Activated naive CD4-positive, alpha-beta T cell treated with anti-CD3 and anti-CD28 coated beads for 36 hours (primary cell): ENCODE measurements around the gene SPATA3. TPM values are rescaled to one million over a fixed set of nuclear protein-coding genes. Genes with fewer than 3 reads are reported as not detected.

Source experiments
- CTCF ChIA-PET: fragments of 350-600 bp; sonication (Branson Sonifier 250); formaldehyde crosslinking; loops from one replicate; lab custom pipeline; 2021; ENCODE audit warnings: antibody characterized with exemption; lab: Charles Lee
- DNase-seq: peaks from one replicate; pipeline ENCODE4 v3.0.0-alpha.2; 2020
- H3K27ac Mint-ChIP-seq: one replicate; pipeline ENCODE4 v1.8.0; 2021; ENCODE audit warnings: mild to moderate bottlenecking, mixed read lengths
- H3K27me3 Mint-ChIP-seq: one replicate; pipeline ENCODE4 v1.8.0; 2021; ENCODE audit warnings: low read depth, mixed read lengths
- H3K36me3 Mint-ChIP-seq: one replicate; pipeline ENCODE4 v1.8.0; 2021; ENCODE audit warnings: low read depth, mixed read lengths
- H3K4me1 Mint-ChIP-seq: one replicate; pipeline ENCODE4 v1.8.0; 2021; ENCODE audit warnings: low read depth, mixed read lengths
- H3K4me3 Mint-ChIP-seq: one replicate; pipeline ENCODE4 v1.8.0; 2021; ENCODE audit warnings: mild to moderate bottlenecking, moderate library complexity, mixed read lengths
- H3K9me3 Mint-ChIP-seq: one replicate; pipeline ENCODE4 v1.8.0; 2021; ENCODE audit warnings: mixed read lengths
- intact Hi-C: fragments of 100-400 bp; cut with micrococcal nuclease; formaldehyde crosslinking; loops from one replicate; pipeline ENCODE4 v1.15.1; 2023
- total RNA-seq, 2 experiments: library from RNA; stranded (reverse); gene quantifications; one replicate each; pipeline ENCODE4 v1.2.3, GENCODE V29; 2021

The SPATA3 gene
- total RNA-seq, 2 experiments from 2014 or later = not detected

- no peaks in the 10 kb centered on the region for H3K9me3 Mint-ChIP-seq
- no peaks in the 10 kb centered on the region for H3K4me1 Mint-ChIP-seq
- no peaks in the 10 kb centered on the region for H3K36me3 Mint-ChIP-seq
- CTCF ChIA-PET = interaction anchor here (1.9 kb wide), 1 partner anchor 16 kb away, joined by 7 read pairs; no protein-coding TSS in a partner anchor
- no peak for DNase-seq
- no peak overlapping the region for H3K27ac Mint-ChIP-seq
- peaks cover 60% of the 10 kb centered on the region for H3K27me3 Mint-ChIP-seq
- peak overlapping the region; percentile 12 for H3K4me3 Mint-ChIP-seq
- intact Hi-C loops = no loop called here
These were observed 40.7 kb downstream of the SPATA3 start for GRCh38 chr2:231036578-231037106.

- no peaks in the 10 kb centered on the region for H3K4me1 Mint-ChIP-seq
- no peak for DNase-seq
- H3K27me3 Mint-ChIP-seq = peaks cover 63% of the 10 kb centered on the region
- intact Hi-C loops = no loop called here
- no peaks in the 10 kb centered on the region for H3K9me3 Mint-ChIP-seq
- no peaks in the 10 kb centered on the region for H3K36me3 Mint-ChIP-seq
- CTCF ChIA-PET = interaction anchor here (1.9 kb wide), 1 partner anchor 16 kb away, joined by 7 read pairs; no protein-coding TSS in a partner anchor
- peak within 1 kb of the TSS; percentile 42 for H3K4me3 Mint-ChIP-seq
- no peak within 1 kb of the TSS for H3K27ac Mint-ChIP-seq
These were observed 41.3 kb downstream of the SPATA3 start, which contains the start of gene C2orf72 for GRCh38 chr2:231037202-231037730. Gene C2orf72, plus strand, starts transcription at chr2:231037523. Its CDS starts 43 bp downstream, at chr2:231037566.

- Mint-ChIP-seq H3K27me3 (peaks cover 60% of the 10 kb centered on the region), H3K36me3 (no peaks in the 10 kb centered on the region), H3K27ac (no peak overlapping the region), H3K4me3 (peak overlapping the region; percentile 36), H3K9me3 (no peaks in the 10 kb centered on the region), H3K4me1 (no peaks in the 10 kb centered on the region)
- CTCF ChIA-PET = interaction anchor here (1.0 kb wide), 1 partner anchor 15 kb away, joined by 3 read pairs; no protein-coding TSS in a partner anchor
- DNase-seq = no peak
- intact Hi-C loops = no loop called here
These were observed 42.0 kb downstream of the SPATA3 start for GRCh38 chr2:231037731-231038482.

- Mint-ChIP-seq H3K4me1 (no peaks in the 10 kb centered on the region), H3K4me3 (peak overlapping the region; percentile 36), H3K27ac (no peak overlapping the region), H3K36me3 (no peaks in the 10 kb centered on the region), H3K27me3 (peaks cover 54% of the 10 kb centered on the region), H3K9me3 (no peaks in the 10 kb centered on the region)
- CTCF ChIA-PET = interaction anchor here (0.6 to 1.1 kb wide), 4 partner anchors 14 to 147 kb away, joined by 3 read pairs; no protein-coding TSS in a partner anchor
- intact Hi-C loops = no loop called here
- DNase-seq = no peak
These were observed 42.8 kb downstream of the SPATA3 start for GRCh38 chr2:231038483-231039293.

- intact Hi-C loops = no loop called here
- no peaks in the 10 kb centered on the region for H3K36me3 Mint-ChIP-seq
- CTCF ChIA-PET = interaction anchor here (0.7 to 1.1 kb wide), 4 partner anchors 15 to 809 kb away, joined by 3 to 4 read pairs (median 3); no protein-coding TSS in a partner anchor
- no peaks in the 10 kb centered on the region for H3K9me3 Mint-ChIP-seq
- H3K27ac Mint-ChIP-seq = no peak overlapping the region
- peaks cover 51% of the 10 kb centered on the region for H3K27me3 Mint-ChIP-seq
- DNase-seq = no peak
- no peak overlapping the region for H3K4me3 Mint-ChIP-seq
- H3K4me1 Mint-ChIP-seq = no peaks in the 10 kb centered on the region
These were observed 43.4 kb downstream of the SPATA3 start for GRCh38 chr2:231039294-231039664.

- Mint-ChIP-seq H3K4me1 (no peaks in the 10 kb centered on the region), H3K27me3 (peaks cover 50% of the 10 kb centered on the region), H3K9me3 (no peaks in the 10 kb centered on the region), H3K4me3 (no peak overlapping the region), H3K36me3 (no peaks in the 10 kb centered on the region), H3K27ac (no peak overlapping the region)
- DNase-seq = no peak
- intact Hi-C loops = no loop called here
- CTCF ChIA-PET = interaction anchor here (0.7 to 1.3 kb wide), 4 partner anchors 15 to 809 kb away, joined by 3 to 4 read pairs (median 4); no protein-coding TSS in a partner anchor
These were observed 44.0 kb downstream of the SPATA3 start for GRCh38 chr2:231039821-231040364.

GRCh38 chr2:231041061-231041689 lies 45.3 kb downstream of the SPATA3 start:
- H3K9me3 Mint-ChIP-seq = no peaks in the 10 kb centered on the region
- H3K27me3 Mint-ChIP-seq = peaks cover 39% of the 10 kb centered on the region
- no peak for DNase-seq
- H3K4me1 Mint-ChIP-seq = no peaks in the 10 kb centered on the region
- intact Hi-C loops = no loop called here
- CTCF ChIA-PET = interaction anchor here (1.0 kb wide), 1 partner anchor 12 kb away, joined by 5 read pairs; no protein-coding TSS in a partner anchor
- no peak overlapping the region for H3K27ac Mint-ChIP-seq
- no peak overlapping the region for H3K4me3 Mint-ChIP-seq
- H3K36me3 Mint-ChIP-seq = no peaks in the 10 kb centered on the region

- no peaks in the 10 kb centered on the region for H3K36me3 Mint-ChIP-seq
- peaks cover 23% of the 10 kb centered on the region for H3K27me3 Mint-ChIP-seq
- DNase-seq = no peak
- H3K9me3 Mint-ChIP-seq = no peaks in the 10 kb centered on the region
- H3K4me1 Mint-ChIP-seq = no peaks in the 10 kb centered on the region
- H3K27ac Mint-ChIP-seq = no peak overlapping the region
- H3K4me3 Mint-ChIP-seq = no peak overlapping the region
- intact Hi-C loops = no loop called here
- CTCF ChIA-PET = interaction anchor here (0.6 to 1.5 kb wide), 3 partner anchors 9 to 956 kb away, joined by 3 to 8 read pairs (median 3); no protein-coding TSS in a partner anchor
These were observed 47.9 kb downstream of the SPATA3 start for GRCh38 chr2:231043796-231044195.

- peaks cover 1% of the 10 kb centered on the region for H3K27me3 Mint-ChIP-seq
- no peaks in the 10 kb centered on the region for H3K4me1 Mint-ChIP-seq
- intact Hi-C loops = no loop called here
- CTCF ChIA-PET = no interaction called here
- H3K36me3 Mint-ChIP-seq = no peaks in the 10 kb centered on the region
- no peak for DNase-seq
- no peak overlapping the region for H3K27ac Mint-ChIP-seq
- no peaks in the 10 kb centered on the region for H3K9me3 Mint-ChIP-seq
- H3K4me3 Mint-ChIP-seq = no peak overlapping the region
These were observed 51.0 kb downstream of the SPATA3 start for GRCh38 chr2:231046916-231047273.

- Mint-ChIP-seq H3K36me3 (no peaks in the 10 kb centered on the region), H3K4me3 (no peak overlapping the region), H3K4me1 (peaks cover 1% of the 10 kb centered on the region), H3K9me3 (no peaks in the 10 kb centered on the region), H3K27me3 (no peaks in the 10 kb centered on the region), H3K27ac (no peak overlapping the region)
- CTCF ChIA-PET = no interaction called here
- intact Hi-C loops = no loop called here
- DNase-seq = no peak
These were observed 51.5 kb downstream of the SPATA3 start for GRCh38 chr2:231047274-231047922.
